MM.1S (cell line): ENCODE measurements around the gene FOXL2NB.

Source experiments
- DNase-seq: peaks from one replicate; pipeline ENCODE4 v3.0.0-alpha.2; 2015
- H2AFZ ChIP-seq: fragments of 300-600 bp; sonication (generic); 2 replicates; pipeline ENCODE4 v1.6.0; 2016; ENCODE audit warnings: antibody characterized with exemption, low read length
- H3F3A ChIP-seq: fragments of 300-600 bp; sonication (generic); 2 replicates; pipeline ENCODE4 v1.6.1; 2016; ENCODE audit warnings: mild to moderate bottlenecking, antibody characterized with exemption, low read length, moderate library complexity, mixed read lengths; ENCODE audit not compliant: insufficient read depth
- H3K27ac ChIP-seq: fragments of 300-600 bp; sonication (generic); 2 replicates; pipeline ENCODE4 v1.5.1; 2016; ENCODE audit warnings: mild to moderate bottlenecking, low read length
- H3K27me3 ChIP-seq: fragments of 300-600 bp; sonication (generic); replicated peaks from 2 replicates; pipeline ENCODE4 v1.6.0; 2016; ENCODE audit warnings: low read length; ENCODE audit not compliant: insufficient read depth
- H3K36me3 ChIP-seq: fragments of 300-600 bp; sonication (generic); replicated peaks from 2 replicates; pipeline ENCODE4 v1.6.1; 2016; ENCODE audit warnings: mild to moderate bottlenecking, low read length, mixed read lengths; ENCODE audit not compliant: insufficient read depth
- H3K4me1 ChIP-seq: fragments of 300-600 bp; sonication (generic); 2 replicates; pipeline ENCODE4 v1.6.1; 2016; ENCODE audit warnings: low read length, mixed read lengths
- H3K4me2 ChIP-seq: fragments of 300-600 bp; sonication (generic); 2 replicates; pipeline ENCODE4 v1.6.0; 2016; ENCODE audit warnings: low read depth, low read length
- H3K4me3 ChIP-seq: fragments of 300-600 bp; sonication (generic); 2 replicates; pipeline ENCODE4 v1.5.1; 2016; ENCODE audit warnings: low read length, mixed read lengths
- H3K79me2 ChIP-seq: fragments of 300-600 bp; sonication (generic); 2 replicates; pipeline ENCODE4 v1.6.1; 2016; ENCODE audit warnings: mixed run types, low read length, mixed read lengths
- H3K9ac ChIP-seq: fragments of 300-600 bp; sonication (generic); 2 replicates; pipeline ENCODE4 v1.6.1; 2016; ENCODE audit warnings: low read length, mixed read lengths
- H3K9me2 ChIP-seq: fragments of 300-600 bp; sonication (generic); replicated peaks from 2 replicates; pipeline ENCODE4 v1.6.1; 2016; ENCODE audit warnings: mild to moderate bottlenecking, low read length, mixed read lengths; ENCODE audit not compliant: insufficient read depth
- H3K9me3 ChIP-seq: fragments of 300-600 bp; sonication (generic); replicated peaks from 2 replicates; pipeline ENCODE4 v1.6.1; 2016; ENCODE audit warnings: mild to moderate bottlenecking, low read length, mixed read lengths; ENCODE audit not compliant: insufficient read depth
- H4K20me1 ChIP-seq: fragments of 300-600 bp; sonication (generic); 2 replicates; pipeline ENCODE4 v1.6.1; 2016; ENCODE audit warnings: mild to moderate bottlenecking, low read length, moderate library complexity, mixed read lengths; ENCODE audit not compliant: insufficient read depth
- EZH2 ChIP-seq: fragments of 300-600 bp; sonication (generic); optimal IDR thresholded peaks from 2 replicates; pipeline ENCODE3; 2017; ENCODE audit warnings: low read depth, mild to moderate bottlenecking, antibody characterized with exemption, low read length, mixed read lengths
- EZH2phosphoT487 ChIP-seq: fragments of 300-600 bp; sonication (generic); IDR thresholded peaks from 2 replicates; pipeline ENCODE4 v1.6.1; 2018; ENCODE audit warnings: antibody characterized with exemption, low read length
- TF ChIP-seq, protein P1 (sequence below): fragments of 300-600 bp; sonication (generic); IDR thresholded peaks from 2 replicates; pipeline ENCODE4 v1.5.1; 2016; ENCODE audit warnings: antibody characterized with exemption, low read length, mixed read lengths

The FOXL2NB gene

DNA sequence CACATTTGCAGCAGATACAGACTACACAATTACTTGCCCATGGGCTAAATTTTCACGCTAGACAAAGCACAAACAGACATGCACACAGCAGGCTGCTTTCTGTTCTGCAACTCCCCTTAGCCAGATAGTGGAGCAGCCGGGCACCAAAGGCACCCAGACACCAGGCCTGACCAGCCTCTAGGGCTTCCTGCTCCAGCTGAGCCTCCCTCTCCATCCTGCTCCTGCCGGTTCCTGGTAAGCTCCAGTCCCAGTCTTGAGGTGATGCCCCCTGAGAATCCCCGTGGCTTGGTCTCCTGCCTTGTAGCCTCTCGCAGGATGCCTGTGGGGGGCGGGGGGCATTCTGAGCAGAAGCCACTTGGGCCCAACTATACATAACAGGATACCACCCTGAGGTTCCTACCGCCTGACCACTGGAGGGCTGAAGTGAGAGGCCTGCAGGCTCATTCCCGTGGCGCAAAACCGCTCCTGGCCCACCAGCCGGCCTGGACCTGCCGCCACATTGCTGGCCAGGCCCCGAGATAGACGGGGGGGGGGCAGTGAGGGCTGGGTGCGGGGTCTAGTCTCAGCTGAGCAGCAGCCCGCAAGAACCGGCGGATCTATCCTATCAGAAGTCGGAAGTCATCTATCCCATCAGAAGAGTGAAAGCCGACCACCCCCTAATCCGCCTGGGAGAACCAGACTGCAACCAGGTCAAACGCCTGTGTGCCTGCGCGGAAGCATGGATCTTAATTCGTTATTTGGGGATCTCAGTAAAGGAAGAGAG lies 4.0 kb upstream of the FOXL2NB start:
- Histone ChIP-seq H3K4me3 (no peak overlapping the region), H3K27ac (no peak overlapping the region), H3K9ac (no peak overlapping the region), H3K36me3 (no peaks in the 10 kb centered on the region), H3K9me2 (no peaks in the 10 kb centered on the region), H3K4me1 (no peaks in the 10 kb centered on the region), H3F3A (no peaks in the 10 kb centered on the region), H3K9me3 (no peaks in the 10 kb centered on the region), H3K27me3 (peaks cover 24% of the 10 kb centered on the region), H4K20me1 (no peaks in the 10 kb centered on the region), H3K4me2 (no peak overlapping the region), H3K79me2 (no peaks in the 10 kb centered on the region), H2AFZ (no peak overlapping the region)
- no peak for DNase-seq
- TF ChIP-seq, protein P1, sequence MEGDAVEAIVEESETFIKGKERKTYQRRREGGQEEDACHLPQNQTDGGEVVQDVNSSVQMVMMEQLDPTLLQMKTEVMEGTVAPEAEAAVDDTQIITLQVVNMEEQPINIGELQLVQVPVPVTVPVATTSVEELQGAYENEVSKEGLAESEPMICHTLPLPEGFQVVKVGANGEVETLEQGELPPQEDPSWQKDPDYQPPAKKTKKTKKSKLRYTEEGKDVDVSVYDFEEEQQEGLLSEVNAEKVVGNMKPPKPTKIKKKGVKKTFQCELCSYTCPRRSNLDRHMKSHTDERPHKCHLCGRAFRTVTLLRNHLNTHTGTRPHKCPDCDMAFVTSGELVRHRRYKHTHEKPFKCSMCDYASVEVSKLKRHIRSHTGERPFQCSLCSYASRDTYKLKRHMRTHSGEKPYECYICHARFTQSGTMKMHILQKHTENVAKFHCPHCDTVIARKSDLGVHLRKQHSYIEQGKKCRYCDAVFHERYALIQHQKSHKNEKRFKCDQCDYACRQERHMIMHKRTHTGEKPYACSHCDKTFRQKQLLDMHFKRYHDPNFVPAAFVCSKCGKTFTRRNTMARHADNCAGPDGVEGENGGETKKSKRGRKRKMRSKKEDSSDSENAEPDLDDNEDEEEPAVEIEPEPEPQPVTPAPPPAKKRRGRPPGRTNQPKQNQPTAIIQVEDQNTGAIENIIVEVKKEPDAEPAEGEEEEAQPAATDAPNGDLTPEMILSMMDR, result no peak
- TF ChIP-seq EZH2phosphoT487 (no peak), EZH2 (no peak)

DNA sequence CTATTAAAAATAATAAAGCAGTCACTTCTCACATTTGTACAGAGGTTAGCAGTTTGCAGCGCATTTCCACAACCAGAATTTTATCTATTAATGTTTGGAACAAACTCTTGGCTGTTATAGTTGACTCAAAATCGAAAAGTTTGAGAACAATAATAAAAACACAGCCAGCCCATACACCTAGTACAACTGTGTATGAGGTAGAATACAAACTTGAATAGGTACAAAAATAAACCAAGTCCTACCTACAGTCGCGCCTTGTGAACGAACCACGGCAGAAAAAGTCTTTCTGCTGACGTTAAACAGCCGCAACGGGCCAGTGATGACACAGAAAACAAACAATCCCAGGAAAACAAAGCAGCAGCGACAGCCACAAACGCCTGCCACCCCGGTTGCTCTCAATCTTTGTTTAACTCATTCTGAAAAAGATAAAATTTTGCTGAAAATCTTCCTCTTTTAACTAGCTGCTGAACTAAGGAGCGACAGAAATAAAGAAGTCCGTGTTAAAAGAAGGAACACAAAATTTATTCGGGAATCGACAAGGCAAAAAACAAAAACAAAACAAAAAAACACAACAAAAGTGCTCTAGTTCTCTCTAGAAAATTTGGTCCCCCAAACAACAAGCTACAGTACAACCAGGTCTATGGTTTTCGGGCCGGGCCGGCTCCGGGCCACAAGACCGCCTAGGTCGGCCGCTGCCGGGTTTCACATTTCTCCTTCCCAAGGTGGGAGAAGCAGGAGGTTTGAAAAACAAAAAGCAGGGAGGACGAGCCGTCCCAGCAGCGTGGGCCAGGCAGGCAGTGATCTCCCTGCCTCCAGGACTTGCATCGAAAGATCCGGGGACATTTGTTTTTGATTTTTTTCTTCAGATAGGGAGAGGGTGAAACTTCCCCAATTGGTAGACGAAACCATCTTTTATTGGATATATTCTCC lies 3.0 kb upstream of the FOXL2NB start:
- H3K27ac ChIP-seq, result no peak overlapping the region
- H3K36me3 ChIP-seq, result no peaks in the 10 kb centered on the region
- H3K4me3 ChIP-seq, result no peak overlapping the region
- H3K9me2 ChIP-seq, result no peaks in the 10 kb centered on the region
- no peak for TF ChIP-seq EZH2
- TF ChIP-seq EZH2phosphoT487, result no peak
- TF ChIP-seq, protein P1, result no peak
- no peak overlapping the region for H3K9ac ChIP-seq
- H3K4me2 ChIP-seq, result no peak overlapping the region
- H4K20me1 ChIP-seq, result no peaks in the 10 kb centered on the region
- H2AFZ ChIP-seq, result no peak overlapping the region
- no peaks in the 10 kb centered on the region for H3K9me3 ChIP-seq
- no peaks in the 10 kb centered on the region for H3K4me1 ChIP-seq
- peaks cover 17% of the 10 kb centered on the region for H3K27me3 ChIP-seq
- H3F3A ChIP-seq, result no peaks in the 10 kb centered on the region
- H3K79me2 ChIP-seq, result no peaks in the 10 kb centered on the region
- DNase-seq, result no peak

DNA sequence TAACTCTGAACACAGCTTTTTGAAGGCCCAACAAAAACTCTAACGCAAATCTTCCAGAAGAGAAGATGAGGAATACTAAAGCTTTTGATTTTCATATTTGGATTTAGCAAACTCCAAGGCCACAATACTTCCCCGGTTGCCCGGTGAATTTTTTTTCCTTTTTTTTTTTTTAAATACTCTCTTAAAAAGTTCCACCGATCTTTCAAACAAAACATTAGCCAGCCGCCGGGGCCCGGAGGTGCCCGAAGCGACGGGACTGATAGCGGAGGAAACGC lies 2.4 kb upstream of the FOXL2NB start:
- peaks cover 17% of the 10 kb centered on the region; the same call in 1 of the 2 replicates for H3K27me3 ChIP-seq
- H3K4me1 ChIP-seq, result no peaks in the 10 kb centered on the region
- DNase-seq, result no peak
- H3K36me3 ChIP-seq, result no peaks in the 10 kb centered on the region
- H3K9ac ChIP-seq, result no peak overlapping the region
- H3F3A ChIP-seq, result no peaks in the 10 kb centered on the region
- no peak overlapping the region for H3K4me3 ChIP-seq
- no peak overlapping the region for H3K4me2 ChIP-seq
- H3K79me2 ChIP-seq, result no peaks in the 10 kb centered on the region
- no peak overlapping the region for H3K27ac ChIP-seq
- no peaks in the 10 kb centered on the region for H4K20me1 ChIP-seq
- H3K9me2 ChIP-seq, result no peaks in the 10 kb centered on the region
- H3K9me3 ChIP-seq, result no peaks in the 10 kb centered on the region
- TF ChIP-seq EZH2, result no peak
- TF ChIP-seq, protein P1, result no peak
- no peak for TF ChIP-seq EZH2phosphoT487
- H2AFZ ChIP-seq, result no peak overlapping the region
